HepG2 (cell line): Measurements from ENCODE around the gene EPC2. TPM values are rescaled to one million over a fixed set of nuclear protein-coding genes. Genes with fewer than 3 reads are reported as not detected.

Experiments
- ATAC-seq: fragments of 200-7000 bp; cut with Tn5 transposase; 3 replicates; pipeline ENCODE4 v1.9.1; 2020; ENCODE audit warnings: mild to moderate bottlenecking, moderate library complexity
- BruUV-seq: library from RNA; stranded (reverse); fragments of 400-500 nt; replicated peaks from 2 replicates; lab custom pipeline; 2021; lab: Mats Ljungman, UMichigan
- CTCF ChIA-PET: fragments of 300-600 bp; formaldehyde crosslinking; extraction: SDS; loops from one replicate; lab custom pipeline; 2021; ENCODE audit warnings: low total read pairs, inconsistent platforms, low intra/inter-chr PET ratio; lab: Yijun Ruan, JAX
- POLR2A ChIA-PET: fragments of 350-600 bp; sonication (Branson Sonifier 250); formaldehyde crosslinking; loops from one replicate; lab custom pipeline; 2020; ENCODE audit warnings: antibody characterized with exemption, inconsistent platforms; lab: Yijun Ruan, JAX
- DNase-seq: peaks from one replicate; pipeline ENCODE4 v3.0.0-alpha.2; 2015; ENCODE audit warnings: low spot score
- FAIRE-seq: peaks from 3 replicates; lab custom pipeline; 2011; peaks lifted over from hg19 to GRCh38; lab: Jason Lieb, UNC
- H2AFZ ChIP-seq: one replicate; pipeline ENCODE4 v1.6.1; 2011; ENCODE audit warnings: low read length, inconsistent platforms
- H3K27ac ChIP-seq: fragments of 300-600 bp; 3 replicates; pipeline ENCODE4 v1.8.0; 2011; ENCODE audit warnings: mixed run types, mild to moderate bottlenecking, mixed read lengths, low read length, inconsistent platforms; ENCODE audit not compliant: insufficient read depth; ENCODE audit errors: extremely low read length
- H3K27me3 ChIP-seq, 2 experiments: fragments of 200-600 bp in 1 of 2; 2 replicates in 1 of 2; 3 replicates in 1 of 2; pipeline versions ENCODE4 v1.6.0 to v1.8.0; 2011; ENCODE audit warnings: low read length in 2 of 2, mild to moderate bottlenecking in 2 of 2, moderate library complexity in 2 of 2, inconsistent platforms in 1 of 2; ENCODE audit not compliant: insufficient read depth in 2 of 2, control insufficient read depth in 1 of 2
- H3K36me3 ChIP-seq, 2 experiments: fragments of 200-600 bp in 1 of 2; replicated peaks in 1 of 2; 2 replicates in 1 of 2; 3 replicates in 1 of 2; pipeline versions ENCODE4 v1.5.1 to v1.8.0; 2011; ENCODE audit warnings: low read length in 2 of 2, inconsistent platforms in 1 of 2; ENCODE audit not compliant: insufficient read depth in 2 of 2, control insufficient read depth in 1 of 2
- H3K4me1 ChIP-seq: 2 replicates; pipeline ENCODE4 v1.5.1; 2012; ENCODE audit warnings: low read length, inconsistent platforms; ENCODE audit not compliant: insufficient read depth
- H3K4me2 ChIP-seq: 2 replicates; pipeline ENCODE4 v1.6.0; 2011; ENCODE audit warnings: low read depth, low read length, inconsistent platforms
- H3K4me3 ChIP-seq, 3 experiments: fragments of 200-600 bp in 1 of 3; sonication (generic), shearing (Covaris generic) in 1 of 3; replicated peaks in 1 of 3; 2 replicates each; pipeline ENCODE4 v1.5.1; 2011 to 2016; ENCODE audit warnings: low read length in 3 of 3, inconsistent platforms in 2 of 3, low read depth in 2 of 3, mild to moderate bottlenecking in 2 of 3, control low read depth in 1 of 3, mixed read lengths in 1 of 3; ENCODE audit not compliant: insufficient read depth in 1 of 3
- H3K79me2 ChIP-seq: one replicate; pipeline ENCODE4 v1.6.1; 2011; ENCODE audit warnings: low read length, inconsistent platforms; ENCODE audit not compliant: insufficient read depth
- H3K9ac ChIP-seq: 2 replicates; pipeline ENCODE4 v1.6.0; 2011; ENCODE audit warnings: mild to moderate bottlenecking, low read depth, low read length, inconsistent platforms; ENCODE audit not compliant: insufficient read depth
- H3K9me3 ChIP-seq: 2 replicates; pipeline ENCODE4 v1.5.1; 2012; ENCODE audit warnings: mild to moderate bottlenecking, low read length
- H4K20me1 ChIP-seq: 2 replicates; pipeline ENCODE4 v1.6.0; 2011; ENCODE audit warnings: inconsistent platforms, mild to moderate bottlenecking, low read length, moderate library complexity; ENCODE audit not compliant: insufficient read depth
- ZBTB33 ChIP-seq: sonication (generic); formaldehyde crosslinking; IDR thresholded peaks from 2 replicates; pipeline ENCODE4 v1.4.0; 2020; ENCODE audit warnings: missing genetic modification reagents
- ZNF770 ChIP-seq: sonication (generic); formaldehyde crosslinking; IDR thresholded peaks from 2 replicates; pipeline ENCODE4 v1.5.0; 2020; ENCODE audit warnings: mild to moderate bottlenecking, missing genetic modification reagents
- ZNF879 ChIP-seq: sonication (generic); formaldehyde crosslinking; IDR thresholded peaks from 2 replicates; pipeline ENCODE4 v1.8.1; 2023; ENCODE audit warnings: missing genetic modification reagents
- WGBS: methylation state at CpG from one replicate; pipeline ENCODE4 v1.1.6; 2017; ENCODE audit warnings: low lambda C conversion rate; 5-methylcytosine and 5-hydroxymethylcytosine counted together
- in situ Hi-C: cut with HindIII; loops from 2 replicates; pipeline ENCODE4 v1.10.0; 2017; ENCODE audit warnings: low pct_unique_long_range_greater_than_20kb; ENCODE audit not compliant: extremely low pct_ligation_motif_present
- intact Hi-C: fragments of 100-400 bp; cut with micrococcal nuclease; formaldehyde crosslinking; loops from one replicate; pipeline ENCODE4 v1.10.0; 2022; ENCODE audit not compliant: unreplicated experiment
- polyA plus RNA-seq, 8 experiments: library from polyadenylated mRNA; depleted of rRNA in 3 of 8; stranded (reverse) in 7 of 8; unstranded in 1 of 8; fragments of >200 nt; fragmentation: Illumina TruSeq in 4 of 8; extraction: Trizol in 4 of 8; gene quantifications; 2 replicates each; pipeline versions ENCODE4 v1.2.1 to v1.2.3, GENCODE V29; 2011 to 2016; ENCODE audit warnings: low read depth in 4 of 8, missing spikeins in 1 of 8, mixed read lengths in 1 of 8; ENCODE audit not compliant: insufficient read depth in 1 of 8
- total RNA-seq, 5 experiments: library from RNA; depleted of rRNA; stranded (reverse); fragments of >200 nt; fragmentation: Illumina TruSeq; extraction: Trizol; gene quantifications; 2 replicates each; pipeline ENCODE4 v1.2.3, GENCODE V29; 2016; ENCODE audit warnings: low read depth in 1 of 5

The EPC2 gene
- total and polyA plus RNA-seq, 2 of the 13 experiments (the other 11 are each of a cell fraction or from before 2014, with no cell fraction given) = 20.5 to 22.0 TPM

DNA sequence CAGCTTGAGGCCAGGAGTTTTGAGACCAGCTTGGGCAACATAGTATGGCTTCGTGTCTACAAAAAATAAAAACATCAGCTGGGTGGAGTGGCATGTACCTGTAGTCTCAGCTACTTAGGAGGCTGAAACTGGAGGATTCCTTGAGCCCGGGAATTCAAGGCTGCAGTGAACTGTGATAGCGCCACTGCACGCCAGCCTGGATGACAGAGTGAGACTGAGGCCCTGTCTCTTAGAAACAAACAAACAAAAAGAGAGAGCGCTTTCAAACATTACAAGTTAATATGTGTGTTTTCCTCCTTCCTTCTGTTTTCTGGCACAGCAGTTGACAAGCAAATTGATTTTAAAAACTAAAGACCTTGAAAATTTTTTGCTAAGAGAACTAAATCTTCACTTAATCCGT, 9.9 kb downstream of the EPC2 start:
- whole genome bisulfite sequencing = 98% methylated on average over 6 of the region's 6 CpGs
- CTCF ChIA-PET = no interaction called here
- in situ Hi-C loops = no loop called here

More for the DNA sequence above, 9.9 kb downstream of the EPC2 start:
- Histone ChIP-seq H3K27me3 (no peaks in the 10 kb centered on the region), H4K20me1 (peaks cover 73% of the 10 kb centered on the region), H3K4me2 (no peak overlapping the region), H3K4me3 (no peak overlapping the region), H3K79me2 (peaks cover 99% of the 10 kb centered on the region), H2AFZ (no peak overlapping the region), H3K9ac (no peak overlapping the region), H3K27ac (no peak overlapping the region), H3K4me1 (peaks cover 49% of the 10 kb centered on the region), H3K9me3 (no peaks in the 10 kb centered on the region), H3K36me3 (no peaks in the 10 kb centered on the region)
- BruUV-seq = no TSS peak
- DNase-seq = no peak
- intact Hi-C loops = no loop called here
- POLR2A ChIA-PET = no interaction called here
- FAIRE-seq = no peak
- TF ChIP-seq ZNF770 (CRISPR knock-in tag) (peak; percentile 46; the same call in 1 of the 2 replicates), ZNF879 (no peak), ZBTB33 (CRISPR knock-in tag) (peak; percentile 90)
- no peak for ATAC-seq
